Adrenal gland (tissue), 12 donors: Measurements from ENCODE around the gene NECTIN4. TPM values are rescaled to one million over a fixed set of nuclear protein-coding genes. Genes with fewer than 3 reads are reported as not detected.
A peak's percentile ranks its signal among the peaks of the same experiment; 100 is the strongest.

ENCODE experiments used
- DNase-seq, 7 donors: peaks; one replicate each; pipeline ENCODE4 v3.0.0-alpha.2; 2019 to 2020
- H3K27ac ChIP-seq, 5 donors: fragments of 200-600 bp; sonication (generic) in 4 of 5; 1 replicate in 3 of 5; 2 replicates in 2 of 5; pipeline versions ENCODE4 v1.5.1 to v1.8.0; 2016 to 2020; ENCODE audit warnings: mild to moderate bottlenecking in 1 of 5
- H3K27me3 ChIP-seq: fragments of 200-600 bp; 2 replicates; pipeline ENCODE4 v1.8.0; 2021
- H3K36me3 ChIP-seq, 2 donors: fragments of 200-600 bp; replicated peaks in 1 of 2; 1 replicate in 1 of 2; 2 replicates in 1 of 2; pipeline versions ENCODE4 v1.5.1 to v1.8.0; 2018 to 2022
- H3K4me1 ChIP-seq, 2 donors: fragments of 200-600 bp; replicated peaks in 1 of 2; 1 replicate in 1 of 2; 2 replicates in 1 of 2; pipeline versions ENCODE4 v1.5.1 to v1.8.0; 2018 to 2021
- H3K4me3 ChIP-seq, 4 donors: fragments of 200-600 bp; sonication (generic) in 3 of 4; one replicate each; pipeline ENCODE4 v1.5.1; 2016 to 2018
- H3K9me3 ChIP-seq, 3 donors: fragments of 200-600 bp; sonication (generic) in 1 of 3; replicated peaks in 1 of 3; 1 replicate in 2 of 3; 2 replicates in 1 of 3; pipeline versions ENCODE4 v1.5.1 to v1.8.0; 2016 to 2021
- POLR2A ChIP-seq, 2 donors: fragments of 450-650 bp; IDR thresholded peaks; one replicate each; pipeline ENCODE4 v1.6.1; 2017; ENCODE audit warnings: antibody characterized with exemption in 2 of 2, mild to moderate bottlenecking in 2 of 2, moderate library complexity in 1 of 2
- WGBS, 4 donors: extraction: QIAGEN DNeasy Blood & Tissue Kit in 2 of 4; methylation state at CpG; one replicate each; pipeline versions ENCODE4 v1.1.5 to v1.1.7; 2013 to 2017; 5-methylcytosine and 5-hydroxymethylcytosine counted together
- intact Hi-C, 2 donors: fragments of 100-400 bp; cut with DNase I; formaldehyde crosslinking; loops; one replicate each; pipeline versions ENCODE4 v1.14.1 to v1.15.0; 2022 to 2023
- polyA plus RNA-seq, 3 donors: library from polyadenylated mRNA; stranded (reverse); fragments of 200-250 nt in 2 of 3; fragments of 350-450 nt in 1 of 3; fragmentation: Illumina TruSeq in 1 of 3; extraction: RNeasy Lipid Tissue Mini Kit (QIAGEN cat#74804) in 1 of 3; gene quantifications; one replicate each; pipeline ENCODE4 v1.2.3, GENCODE V29; 2013 to 2014
- total RNA-seq, 9 donors: library from RNA; depleted of rRNA in 4 of 9; stranded (reverse); fragments of >200 nt in 4 of 9; fragments of 120-200 nt in 1 of 9; fragmentation: NEBNext Ultra II Directional in 1 of 9; extraction: Animal tissue kit (Norgen Biotek cat#: 25700) in 1 of 9; gene quantifications; one replicate each; pipeline versions ENCODE4 v1.1.0 to v1.2.4, GENCODE V29; 2013 to 2023
- TF ChIP-seq, protein P1 (sequence below), 6 experiments: fragments of 450-650 bp in 4 of 6; fragments of 200-600 bp in 2 of 6; sonication (generic) in 1 of 6; IDR thresholded peaks; 1 replicate in 5 of 6; 2 replicates in 1 of 6; pipeline versions ENCODE4 v1.5.1 to v1.8.0; 2016 to 2021; ENCODE audit warnings: antibody characterized with exemption in 6 of 6, mild to moderate bottlenecking in 2 of 6, moderate library complexity in 1 of 6
- donor health status: healthy with polysubstance abuse.
- donor health status: Bipolar disorder and iron deficiency.
- donor health status: DM: yes; HTN: yes; CAD: no.
- donor health status: DM: no; HTN: no; CAD: no.
- donor health status: DM: no; HTN: no; CAD: no.
- donor health status: DM: yes; HTN: yes; CAD: no.

NECTIN4 gene
- total and polyA plus RNA-seq, 12 donors: 0.06 to 0.10 TPM; not detected in 10

GRCh38 chr1:161046605-161047228, 42.6 kb downstream of the NECTIN4 start:
- no peak for DNase-seq
- TF ChIP-seq, protein P1, sequence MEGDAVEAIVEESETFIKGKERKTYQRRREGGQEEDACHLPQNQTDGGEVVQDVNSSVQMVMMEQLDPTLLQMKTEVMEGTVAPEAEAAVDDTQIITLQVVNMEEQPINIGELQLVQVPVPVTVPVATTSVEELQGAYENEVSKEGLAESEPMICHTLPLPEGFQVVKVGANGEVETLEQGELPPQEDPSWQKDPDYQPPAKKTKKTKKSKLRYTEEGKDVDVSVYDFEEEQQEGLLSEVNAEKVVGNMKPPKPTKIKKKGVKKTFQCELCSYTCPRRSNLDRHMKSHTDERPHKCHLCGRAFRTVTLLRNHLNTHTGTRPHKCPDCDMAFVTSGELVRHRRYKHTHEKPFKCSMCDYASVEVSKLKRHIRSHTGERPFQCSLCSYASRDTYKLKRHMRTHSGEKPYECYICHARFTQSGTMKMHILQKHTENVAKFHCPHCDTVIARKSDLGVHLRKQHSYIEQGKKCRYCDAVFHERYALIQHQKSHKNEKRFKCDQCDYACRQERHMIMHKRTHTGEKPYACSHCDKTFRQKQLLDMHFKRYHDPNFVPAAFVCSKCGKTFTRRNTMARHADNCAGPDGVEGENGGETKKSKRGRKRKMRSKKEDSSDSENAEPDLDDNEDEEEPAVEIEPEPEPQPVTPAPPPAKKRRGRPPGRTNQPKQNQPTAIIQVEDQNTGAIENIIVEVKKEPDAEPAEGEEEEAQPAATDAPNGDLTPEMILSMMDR (IDR thresholded peaks at IDR 0.05): no peak
- TF ChIP-seq POLR2A (IDR thresholded peaks at IDR 0.05): no peak
- Histone ChIP-seq H3K27me3 (no peaks in the 10 kb centered on the region), H3K27ac (peak overlapping the region in 3 of 5 donors; percentile 86 to 96 (median 94)), H3K36me3 (peaks cover 0 to 24% of the 10 kb centered on the region in 2 donors), H3K4me3 (peak overlapping the region in 2 of 4 donors; percentile 85 to 89), H3K4me1 (peaks cover 10 to 11% of the 10 kb centered on the region in 2 donors), H3K9me3 (no peaks in the 10 kb centered on the region)
- 57 to 68% (median 58%) methylated on average over 2 of the region's 2 CpGs for WGBS, 4 donors
- intact Hi-C loops: no loop called here

GRCh38 chr1:161045736-161046604, 43.4 kb downstream of the NECTIN4 start, which contains the start of gene USF1:
Gene USF1, minus strand, starts transcription at chr1:161045977. Its CDS starts 2,702 bp downstream, at chr1:161043275.
- peak; percentile 72 to 89 for TF ChIP-seq POLR2A (IDR thresholded peaks at IDR 0.05)
- TF ChIP-seq, protein P1 (IDR thresholded peaks at IDR 0.05): no peak
- 0% methylated on average over 21 to 29 of the region's 29 CpGs for WGBS, 4 donors
- no peaks in the 10 kb centered on the region for H3K9me3 ChIP-seq
- peaks cover 10 to 11% of the 10 kb centered on the region in 2 donors for H3K4me1 ChIP-seq
- H3K4me3 ChIP-seq: peak within 1 kb of the TSS; percentile 31 to 94 (median 87)
- H3K27ac ChIP-seq: peak within 1 kb of the TSS; percentile 80 to 96 (median 87)
- DNase-seq: peak; percentile 94 to 98 (median 94)
- intact Hi-C loops: no loop called here
- peaks cover 0 to 31% of the 10 kb centered on the region in 2 donors for H3K36me3 ChIP-seq
- no peaks in the 10 kb centered on the region for H3K27me3 ChIP-seq

DNA sequence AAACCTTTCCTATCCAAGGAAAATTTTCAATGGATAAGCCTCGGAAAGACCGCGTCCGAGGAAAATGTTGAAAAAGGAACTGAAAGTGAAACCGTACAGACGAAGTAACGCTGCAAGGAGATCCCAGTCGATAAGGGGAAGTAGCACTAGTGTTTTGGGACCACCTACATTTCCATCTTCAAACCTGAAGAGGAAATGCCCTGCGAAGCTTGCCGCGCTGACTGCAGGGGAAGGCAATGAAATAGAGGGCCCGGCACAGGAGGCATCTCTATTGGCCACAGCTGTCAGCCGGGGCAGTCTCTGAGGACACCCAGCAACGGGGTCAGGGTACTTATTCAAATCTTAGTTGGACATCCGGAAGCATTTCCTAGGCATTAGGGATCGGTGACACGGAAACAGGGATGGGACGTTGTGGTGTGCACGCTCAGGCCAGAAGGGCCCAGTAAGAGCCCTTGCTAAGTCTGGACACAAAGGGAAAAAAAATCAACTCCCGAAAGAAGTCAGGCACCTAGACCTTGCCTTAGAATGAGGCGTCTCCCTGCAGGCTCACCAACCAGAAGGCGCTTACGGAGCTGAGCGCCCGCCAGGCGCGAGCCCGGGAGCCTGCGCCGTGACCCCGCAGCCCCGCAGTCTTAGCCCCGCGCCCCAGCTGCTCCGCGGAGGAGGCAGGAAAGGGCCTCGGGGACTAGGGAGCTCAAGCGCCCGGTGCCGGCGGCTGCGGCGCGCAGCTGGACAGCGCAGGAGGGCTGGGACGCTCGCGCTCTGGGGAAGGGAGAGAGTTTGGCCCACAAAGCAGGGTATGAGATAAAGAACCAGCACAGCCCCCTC, 44.2 kb downstream of the NECTIN4 start:
- intact Hi-C loops: no loop called here
- 0 to 1% (median 1%) methylated on average over 27 to 48 of the region's 48 CpGs for WGBS, 4 donors
- Histone ChIP-seq H3K4me1 (peaks cover 10 to 11% of the 10 kb centered on the region in 2 donors), H3K27ac (peak overlapping the region; percentile 80 to 96 (median 87)), H3K4me3 (peak overlapping the region; percentile 31 to 94 (median 87)), H3K9me3 (no peaks in the 10 kb centered on the region), H3K36me3 (peaks cover 0 to 34% of the 10 kb centered on the region in 2 donors), H3K27me3 (no peaks in the 10 kb centered on the region)
- TF ChIP-seq POLR2A (IDR thresholded peaks at IDR 0.05): peak; percentile 39 to 66
- TF ChIP-seq, protein P1 (IDR thresholded peaks at IDR 0.05): peak in 2 of 6 experiments; percentile 9
- DNase-seq: peak; percentile 62 to 94 (median 85)
